Stomach smooth muscle (tissue), 2 donors: Measurements from ENCODE around the gene SENP6.

ENCODE experiments used
- H3K27ac ChIP-seq: one replicate; pipeline ENCODE4 v1.7.0; 2013; ENCODE audit warnings: mild to moderate bottlenecking, low read length, inconsistent platforms
- H3K27me3 ChIP-seq, 2 donors: one replicate each; pipeline ENCODE4 v1.7.0; 2013; ENCODE audit warnings: low read length in 2 of 2; ENCODE audit not compliant: insufficient read depth in 2 of 2, control insufficient read depth in 1 of 2
- H3K36me3 ChIP-seq, 2 donors: one replicate each; pipeline ENCODE4 v1.7.0; 2013; ENCODE audit warnings: low read length in 2 of 2; ENCODE audit not compliant: control insufficient read depth in 2 of 2, insufficient read depth in 2 of 2
- H3K4me1 ChIP-seq: one replicate; pipeline ENCODE4 v1.7.0; 2013; ENCODE audit warnings: low read length; ENCODE audit not compliant: control insufficient read depth, insufficient read depth
- H3K4me3 ChIP-seq, 2 donors: one replicate each; pipeline ENCODE4 v1.7.0; 2013; ENCODE audit warnings: low read length in 2 of 2
- H3K9ac ChIP-seq, 2 donors: one replicate each; pipeline ENCODE4 v1.7.0; 2013; ENCODE audit warnings: low read length in 2 of 2, mild to moderate bottlenecking in 1 of 2
- H3K9me3 ChIP-seq, 2 donors: one replicate each; pipeline ENCODE4 v1.7.0; 2013; ENCODE audit warnings: low read length in 2 of 2; ENCODE audit not compliant: control insufficient read depth in 2 of 2
- donor health status: healthy.
- donor health status: Pancreatic carcinoma.

The SENP6 gene

GRCh38 chr6:75745404-75745803 is 143.7 kb downstream of the SENP6 start:
- no peak overlapping the region for H3K4me3 ChIP-seq
- H3K9ac ChIP-seq = no peak overlapping the region
- no peaks in the 10 kb centered on the region for H3K4me1 ChIP-seq
- no peak overlapping the region for H3K27ac ChIP-seq
- no peaks in the 10 kb centered on the region for H3K27me3 ChIP-seq
- H3K36me3 ChIP-seq = no peaks in the 10 kb centered on the region
- H3K9me3 ChIP-seq = no peaks in the 10 kb centered on the region

- no peak overlapping the region for H3K9ac ChIP-seq
- H3K27me3 ChIP-seq = no peaks in the 10 kb centered on the region
- H3K4me1 ChIP-seq = no peaks in the 10 kb centered on the region
- H3K4me3 ChIP-seq = no peak overlapping the region
- no peaks in the 10 kb centered on the region for H3K36me3 ChIP-seq
- no peaks in the 10 kb centered on the region for H3K9me3 ChIP-seq
- H3K27ac ChIP-seq = no peak overlapping the region
Measured at GRCh38 chr6:75746221-75746620, 144.5 kb downstream of the SENP6 start.

GRCh38 chr6:75747152-75747992 is 145.7 kb downstream of the SENP6 start:
- H3K27ac ChIP-seq = no peak overlapping the region

GRCh38 chr6:75748003-75748742 is 146.5 kb downstream of the SENP6 start:
- H3K27ac ChIP-seq = peak overlapping the region; percentile 73
- H3K9me3 ChIP-seq = no peaks in the 10 kb centered on the region
- H3K9ac ChIP-seq = peak overlapping the region; percentile 73 to 93
- no peaks in the 10 kb centered on the region for H3K4me1 ChIP-seq
- no peaks in the 10 kb centered on the region for H3K36me3 ChIP-seq
- H3K4me3 ChIP-seq = peak overlapping the region; percentile 57 to 90
- no peaks in the 10 kb centered on the region for H3K27me3 ChIP-seq

More at GRCh38 chr6:75747152-75747992, 145.7 kb downstream of the SENP6 start:
- Histone ChIP-seq H3K9me3 (no peaks in the 10 kb centered on the region), H3K36me3 (no peaks in the 10 kb centered on the region), H3K4me3 (no peak overlapping the region), H3K27me3 (no peaks in the 10 kb centered on the region), H3K9ac (no peak overlapping the region), H3K4me1 (no peaks in the 10 kb centered on the region)

- no peaks in the 10 kb centered on the region for H3K36me3 ChIP-seq
- peak within 1 kb of the TSS; percentile 73 for H3K27ac ChIP-seq
- no peaks in the 10 kb centered on the region for H3K9me3 ChIP-seq
- no peaks in the 10 kb centered on the region for H3K4me1 ChIP-seq
- H3K9ac ChIP-seq = peak within 1 kb of the TSS; percentile 73 to 93
- H3K4me3 ChIP-seq = peak within 1 kb of the TSS; percentile 90 to 98
- H3K27me3 ChIP-seq = no peaks in the 10 kb centered on the region
Measured at GRCh38 chr6:75748743-75749538, 147.3 kb downstream of the SENP6 start, which contains the start of gene MYO6. MYO6 (plus strand) TSS chr6:75749239; CDS start chr6:75817548, 68,309 bp downstream.

GRCh38 chr6:75751443-75751842 is 149.8 kb downstream of the SENP6 start:
- Histone ChIP-seq H3K36me3 (no peaks in the 10 kb centered on the region), H3K4me1 (no peaks in the 10 kb centered on the region), H3K9me3 (no peaks in the 10 kb centered on the region), H3K27ac (no peak overlapping the region), H3K4me3 (no peak overlapping the region), H3K9ac (no peak overlapping the region), H3K27me3 (no peaks in the 10 kb centered on the region)

- Histone ChIP-seq H3K4me3 (no peak overlapping the region), H3K9me3 (no peaks in the 10 kb centered on the region), H3K4me1 (no peaks in the 10 kb centered on the region), H3K27ac (no peak overlapping the region), H3K27me3 (no peaks in the 10 kb centered on the region), H3K36me3 (no peaks in the 10 kb centered on the region), H3K9ac (no peak overlapping the region)
Measured at GRCh38 chr6:75752365-75752764, 150.7 kb downstream of the SENP6 start.

- H3K27ac ChIP-seq = no peak overlapping the region
- no peaks in the 10 kb centered on the region for H3K36me3 ChIP-seq
- no peaks in the 10 kb centered on the region for H3K27me3 ChIP-seq
- H3K4me3 ChIP-seq = no peak overlapping the region
- no peaks in the 10 kb centered on the region for H3K4me1 ChIP-seq
- no peaks in the 10 kb centered on the region for H3K9me3 ChIP-seq
- H3K9ac ChIP-seq = no peak overlapping the region
Measured at GRCh38 chr6:75755704-75756103, 154.0 kb downstream of the SENP6 start.

- Histone ChIP-seq H3K9me3 (no peaks in the 10 kb centered on the region), H3K27ac (no peak overlapping the region), H3K4me1 (no peaks in the 10 kb centered on the region), H3K36me3 (no peaks in the 10 kb centered on the region), H3K27me3 (no peaks in the 10 kb centered on the region), H3K9ac (no peak overlapping the region), H3K4me3 (no peak overlapping the region)
Measured at GRCh38 chr6:75757295-75757694, 155.6 kb downstream of the SENP6 start.

GRCh38 chr6:75758061-75758460 is 156.4 kb downstream of the SENP6 start:
- Histone ChIP-seq H3K4me1 (no peaks in the 10 kb centered on the region), H3K36me3 (no peaks in the 10 kb centered on the region), H3K9me3 (no peaks in the 10 kb centered on the region), H3K4me3 (no peak overlapping the region), H3K9ac (no peak overlapping the region), H3K27me3 (no peaks in the 10 kb centered on the region), H3K27ac (no peak overlapping the region)
